Lower leg skin (tissue), 4 donors: ENCODE results near the gene MYO1A. TPM values are rescaled to one million over a fixed set of nuclear protein-coding genes. Genes with fewer than 3 reads are reported as not detected.

Source experiments
- DNase-seq, 2 donors: peaks; one replicate each; pipeline ENCODE4 v3.0.0-alpha.2; 2019; ENCODE audit warnings: low spot score in 2 of 2
- H3K4me3 ChIP-seq: fragments of 200-600 bp; sonication (generic); 2 replicates; pipeline ENCODE4 v1.5.1; 2017; ENCODE audit warnings: mild to moderate bottlenecking, low read depth; ENCODE audit not compliant: poor library complexity, severe bottlenecking
- CTCF ChIP-seq, 3 donors: fragments of 450-650 bp; IDR thresholded peaks; one replicate each; pipeline ENCODE4 v1.5.1; 2016; ENCODE audit warnings: antibody characterized with exemption in 3 of 3, mild to moderate bottlenecking in 3 of 3, moderate library complexity in 2 of 3
- POLR2A ChIP-seq, 2 donors: fragments of 450-650 bp; IDR thresholded peaks; one replicate each; pipeline ENCODE4 v1.6.1; 2016 to 2017; ENCODE audit warnings: antibody characterized with exemption in 2 of 2, mild to moderate bottlenecking in 1 of 2, moderate library complexity in 1 of 2
- WGBS, 2 donors: methylation state at CpG; one replicate each; pipeline ENCODE4 v1.1.5; 2018; 5-methylcytosine and 5-hydroxymethylcytosine counted together
- intact Hi-C: fragments of 100-400 bp; cut with DNase I; formaldehyde crosslinking; loops from one replicate; pipeline ENCODE4 v1.15.0; 2023; ENCODE audit warnings: low total_unique reads
- total RNA-seq, 4 donors: library from RNA; depleted of rRNA; stranded (reverse); fragments of >200 nt; gene quantifications; one replicate each; pipeline ENCODE4 v1.1.0, GENCODE V29; 2016

The MYO1A gene
- total RNA-seq, 4 donors from 2014 or later = 0.30 to 2.0 (median 0.39) TPM; not detected in 1

- intact Hi-C loops = no loop called here
- WGBS, 2 donors = 82 to 83% methylated on average over 9 of the region's 9 CpGs
- no peak for TF ChIP-seq CTCF (IDR thresholded peaks at IDR 0.05)
- TF ChIP-seq POLR2A (IDR thresholded peaks at IDR 0.05) = no peak
- DNase-seq = no peak
- H3K4me3 ChIP-seq = no peak overlapping the region
Measured at GRCh38 chr12:57039016-57039798, 10.7 kb downstream of the MYO1A start.

- H3K4me3 ChIP-seq = no peak overlapping the region
- TF ChIP-seq CTCF (IDR thresholded peaks at IDR 0.05) (no peak), POLR2A (IDR thresholded peaks at IDR 0.05) (no peak)
- DNase-seq = no peak
- 76 to 85% methylated on average over 3 of the region's 3 CpGs for WGBS, 2 donors
- intact Hi-C loops = no loop called here
Measured at GRCh38 chr12:57037264-57037663, 12.7 kb downstream of the MYO1A start.

GRCh38 chr12:57033431-57033830, 16.5 kb downstream of the MYO1A start:
- no peak for DNase-seq
- 53 to 61% methylated on average over 3 of the region's 3 CpGs for WGBS, 2 donors
- H3K4me3 ChIP-seq = no peak overlapping the region
- no peak for TF ChIP-seq CTCF (IDR thresholded peaks at IDR 0.05)
- no peak for TF ChIP-seq POLR2A (IDR thresholded peaks at IDR 0.05)
- intact Hi-C loops = no loop called here

GRCh38 chr12:57031789-57032188, 18.1 kb downstream of the MYO1A start:
- intact Hi-C loops = no loop called here
- WGBS, 2 donors = 77 to 80% methylated on average over 7 of the region's 7 CpGs
- H3K4me3 ChIP-seq = no peak overlapping the region
- DNase-seq = no peak
- TF ChIP-seq POLR2A (IDR thresholded peaks at IDR 0.05) (no peak), CTCF (IDR thresholded peaks at IDR 0.05) (no peak)

GRCh38 chr12:57031138-57031725, 18.7 kb downstream of the MYO1A start:
- intact Hi-C loops = no loop called here
- 10 to 32% methylated on average over 2 of the region's 2 CpGs for WGBS, 2 donors
- DNase-seq = no peak
- TF ChIP-seq POLR2A (IDR thresholded peaks at IDR 0.05) (no peak), CTCF (IDR thresholded peaks at IDR 0.05) (no peak)
- H3K4me3 ChIP-seq = no peak overlapping the region
